ENCODE measurements around the gene SLC4A7.

SLC4A7 gene

DNA sequence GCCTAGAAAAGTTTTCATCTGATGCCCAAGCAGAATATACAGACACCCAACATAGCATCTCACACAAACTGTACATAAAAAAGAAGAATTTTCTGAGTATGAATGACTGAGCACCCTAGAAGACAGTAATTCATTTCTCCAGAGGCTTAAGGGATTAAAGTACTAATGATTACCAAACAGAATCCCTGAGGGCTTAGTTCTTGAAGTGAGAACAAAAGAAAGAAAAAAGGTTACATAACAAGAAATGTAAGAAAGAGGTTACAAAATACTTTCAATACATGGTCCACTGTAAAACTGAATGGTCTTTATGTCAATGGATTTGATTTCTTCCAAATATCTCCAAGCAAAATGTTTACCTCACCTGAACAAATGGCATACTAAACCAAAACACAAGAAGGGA is 105.9 kb downstream of the SLC4A7 start (continued):
- TF ChIP-seq, protein P1, sequence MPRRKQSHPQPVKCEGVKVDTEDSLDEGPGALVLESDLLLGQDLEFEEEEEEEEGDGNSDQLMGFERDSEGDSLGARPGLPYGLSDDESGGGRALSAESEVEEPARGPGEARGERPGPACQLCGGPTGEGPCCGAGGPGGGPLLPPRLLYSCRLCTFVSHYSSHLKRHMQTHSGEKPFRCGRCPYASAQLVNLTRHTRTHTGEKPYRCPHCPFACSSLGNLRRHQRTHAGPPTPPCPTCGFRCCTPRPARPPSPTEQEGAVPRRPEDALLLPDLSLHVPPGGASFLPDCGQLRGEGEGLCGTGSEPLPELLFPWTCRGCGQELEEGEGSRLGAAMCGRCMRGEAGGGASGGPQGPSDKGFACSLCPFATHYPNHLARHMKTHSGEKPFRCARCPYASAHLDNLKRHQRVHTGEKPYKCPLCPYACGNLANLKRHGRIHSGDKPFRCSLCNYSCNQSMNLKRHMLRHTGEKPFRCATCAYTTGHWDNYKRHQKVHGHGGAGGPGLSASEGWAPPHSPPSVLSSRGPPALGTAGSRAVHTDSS (tag by site-specific recombination; IDR thresholded peaks at IDR 0.05): no peak
- TF ChIP-seq, protein P2, sequence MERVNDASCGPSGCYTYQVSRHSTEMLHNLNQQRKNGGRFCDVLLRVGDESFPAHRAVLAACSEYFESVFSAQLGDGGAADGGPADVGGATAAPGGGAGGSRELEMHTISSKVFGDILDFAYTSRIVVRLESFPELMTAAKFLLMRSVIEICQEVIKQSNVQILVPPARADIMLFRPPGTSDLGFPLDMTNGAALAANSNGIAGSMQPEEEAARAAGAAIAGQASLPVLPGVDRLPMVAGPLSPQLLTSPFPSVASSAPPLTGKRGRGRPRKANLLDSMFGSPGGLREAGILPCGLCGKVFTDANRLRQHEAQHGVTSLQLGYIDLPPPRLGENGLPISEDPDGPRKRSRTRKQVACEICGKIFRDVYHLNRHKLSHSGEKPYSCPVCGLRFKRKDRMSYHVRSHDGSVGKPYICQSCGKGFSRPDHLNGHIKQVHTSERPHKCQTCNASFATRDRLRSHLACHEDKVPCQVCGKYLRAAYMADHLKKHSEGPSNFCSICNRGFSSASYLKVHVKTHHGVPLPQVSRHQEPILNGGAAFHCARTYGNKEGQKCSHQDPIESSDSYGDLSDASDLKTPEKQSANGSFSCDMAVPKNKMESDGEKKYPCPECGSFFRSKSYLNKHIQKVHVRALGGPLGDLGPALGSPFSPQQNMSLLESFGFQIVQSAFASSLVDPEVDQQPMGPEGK (tag by site-specific recombination; IDR thresholded peaks at IDR 0.05): no peak
- TF ChIP-seq, protein P3, sequence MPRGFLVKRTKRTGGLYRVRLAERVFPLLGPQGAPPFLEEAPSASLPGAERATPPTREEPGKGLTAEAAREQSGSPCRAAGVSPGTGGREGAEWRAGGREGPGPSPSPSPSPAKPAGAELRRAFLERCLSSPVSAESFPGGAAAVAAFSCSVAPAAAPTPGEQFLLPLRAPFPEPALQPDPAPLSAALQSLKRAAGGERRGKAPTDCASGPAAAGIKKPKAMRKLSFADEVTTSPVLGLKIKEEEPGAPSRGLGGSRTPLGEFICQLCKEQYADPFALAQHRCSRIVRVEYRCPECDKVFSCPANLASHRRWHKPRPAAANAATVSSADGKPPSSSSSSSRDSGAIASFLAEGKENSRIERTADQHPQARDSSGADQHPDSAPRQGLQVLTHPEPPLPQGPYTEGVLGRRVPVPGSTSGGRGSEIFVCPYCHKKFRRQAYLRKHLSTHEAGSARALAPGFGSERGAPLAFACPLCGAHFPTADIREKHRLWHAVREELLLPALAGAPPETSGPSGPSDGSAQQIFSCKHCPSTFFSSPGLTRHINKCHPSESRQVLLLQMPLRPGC (tag by site-specific recombination; IDR thresholded peaks at IDR 0.05): no peak
- no peak for TF ChIP-seq ZNF416 (tag by site-specific recombination; IDR thresholded peaks at IDR 0.05)
- TF ChIP-seq, protein P4, sequence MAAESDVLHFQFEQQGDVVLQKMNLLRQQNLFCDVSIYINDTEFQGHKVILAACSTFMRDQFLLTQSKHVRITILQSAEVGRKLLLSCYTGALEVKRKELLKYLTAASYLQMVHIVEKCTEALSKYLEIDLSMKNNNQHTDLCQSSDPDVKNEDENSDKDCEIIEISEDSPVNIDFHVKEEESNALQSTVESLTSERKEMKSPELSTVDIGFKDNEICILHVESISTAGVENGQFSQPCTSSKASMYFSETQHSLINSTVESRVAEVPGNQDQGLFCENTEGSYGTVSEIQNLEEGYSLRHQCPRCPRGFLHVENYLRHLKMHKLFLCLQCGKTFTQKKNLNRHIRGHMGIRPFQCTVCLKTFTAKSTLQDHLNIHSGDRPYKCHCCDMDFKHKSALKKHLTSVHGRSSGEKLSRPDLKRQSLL (tag by site-specific recombination; IDR thresholded peaks at IDR 0.05): no peak
- TF ChIP-seq, protein P5, sequence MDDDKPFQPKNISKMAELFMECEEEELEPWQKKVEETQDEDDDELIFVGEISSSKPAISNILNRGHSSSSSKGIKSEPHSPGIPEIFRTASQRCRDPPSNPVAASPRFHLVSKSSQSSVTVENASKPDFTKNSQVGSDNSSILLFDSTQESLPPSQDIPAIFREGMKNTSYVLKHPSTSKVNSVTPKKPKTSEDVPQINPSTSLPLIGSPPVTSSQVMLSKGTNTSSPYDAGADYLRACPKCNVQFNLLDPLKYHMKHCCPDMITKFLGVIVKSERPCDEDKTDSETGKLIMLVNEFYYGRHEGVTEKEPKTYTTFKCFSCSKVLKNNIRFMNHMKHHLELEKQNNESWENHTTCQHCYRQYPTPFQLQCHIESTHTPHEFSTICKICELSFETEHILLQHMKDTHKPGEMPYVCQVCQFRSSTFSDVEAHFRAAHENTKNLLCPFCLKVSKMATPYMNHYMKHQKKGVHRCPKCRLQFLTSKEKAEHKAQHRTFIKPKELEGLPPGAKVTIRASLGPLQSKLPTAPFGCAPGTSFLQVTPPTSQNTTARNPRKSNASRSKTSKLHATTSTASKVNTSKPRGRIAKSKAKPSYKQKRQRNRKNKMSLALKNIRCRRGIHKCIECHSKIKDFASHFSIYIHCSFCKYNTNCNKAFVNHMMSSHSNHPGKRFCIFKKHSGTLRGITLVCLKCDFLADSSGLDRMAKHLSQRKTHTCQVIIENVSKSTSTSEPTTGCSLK (tag by site-specific recombination; IDR thresholded peaks at IDR 0.05): no peak
- no peak for TF ChIP-seq ZNF549 (tag by site-specific recombination; IDR thresholded peaks at IDR 0.05)

DNA sequence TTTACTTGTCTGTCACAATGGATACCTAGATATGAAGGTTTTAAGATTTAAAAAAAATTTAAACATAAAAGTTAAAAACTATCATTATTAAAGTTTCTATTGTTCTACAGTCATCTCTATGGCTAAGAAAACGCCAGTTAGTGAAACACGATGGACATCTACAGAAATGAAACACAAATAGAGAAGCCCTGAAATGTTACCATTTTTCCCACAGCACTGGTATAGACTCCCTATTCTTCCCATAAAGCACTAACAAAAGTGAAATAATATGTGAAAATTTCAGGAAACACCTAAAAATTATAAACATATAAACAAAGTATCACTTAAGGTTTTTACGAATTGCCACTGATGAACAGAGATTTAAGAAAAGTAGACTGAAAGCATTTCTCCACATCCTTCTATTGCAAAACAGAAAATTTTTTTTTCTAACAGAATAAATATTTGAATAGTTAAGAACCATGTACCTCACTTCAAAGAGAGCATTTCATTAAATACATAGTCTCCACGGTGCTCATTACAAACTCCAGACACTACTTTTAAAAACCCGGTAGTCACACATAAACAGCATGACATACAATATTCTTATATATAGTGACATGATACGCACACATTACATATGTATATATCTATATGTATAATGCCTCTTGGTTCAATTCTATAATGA is 107.9 kb downstream of the SLC4A7 start:
- POLR2A ChIA-PET: no interaction called here
- Histone ChIP-seq H3K36me3 (ENCODE audit: control insufficient read depth in 2 of 2, insufficient read depth in 1 of 2, low read length in 2 of 2) (no peaks in the 10 kb centered on the region; a peak in 1 of 3 replicates), H3K4me3 (ENCODE audit: low read depth, low read length) (no peak overlapping the region), H3K9me3 (ENCODE audit: control insufficient read depth, insufficient read depth, low read depth, low read length) (no peaks in the 10 kb centered on the region), H3K4me1 (ENCODE audit: control insufficient read depth, insufficient read depth, low read length) (no peaks in the 10 kb centered on the region), H3K27ac (ENCODE audit: extremely low read depth, low read depth, low read length) (no peak overlapping the region)
- CTCF ChIA-PET: interaction anchor here (0.7 kb wide), 1 partner anchor 103 kb away, joined by 3 read pairs; no protein-coding TSS in a partner anchor
- TF ChIP-seq, protein P6, sequence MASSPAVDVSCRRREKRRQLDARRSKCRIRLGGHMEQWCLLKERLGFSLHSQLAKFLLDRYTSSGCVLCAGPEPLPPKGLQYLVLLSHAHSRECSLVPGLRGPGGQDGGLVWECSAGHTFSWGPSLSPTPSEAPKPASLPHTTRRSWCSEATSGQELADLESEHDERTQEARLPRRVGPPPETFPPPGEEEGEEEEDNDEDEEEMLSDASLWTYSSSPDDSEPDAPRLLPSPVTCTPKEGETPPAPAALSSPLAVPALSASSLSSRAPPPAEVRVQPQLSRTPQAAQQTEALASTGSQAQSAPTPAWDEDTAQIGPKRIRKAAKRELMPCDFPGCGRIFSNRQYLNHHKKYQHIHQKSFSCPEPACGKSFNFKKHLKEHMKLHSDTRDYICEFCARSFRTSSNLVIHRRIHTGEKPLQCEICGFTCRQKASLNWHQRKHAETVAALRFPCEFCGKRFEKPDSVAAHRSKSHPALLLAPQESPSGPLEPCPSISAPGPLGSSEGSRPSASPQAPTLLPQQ (tag by site-specific recombination; IDR thresholded peaks at IDR 0.05): no peak
- no peak for TF ChIP-seq ZNF701 (tag by site-specific recombination; IDR thresholded peaks at IDR 0.05)
- TF ChIP-seq IKZF3 (tag by site-specific recombination; IDR thresholded peaks at IDR 0.05): no peak
- no peak for TF ChIP-seq ZNF677 (tag by site-specific recombination; IDR thresholded peaks at IDR 0.05)
- TF ChIP-seq, protein P7, sequence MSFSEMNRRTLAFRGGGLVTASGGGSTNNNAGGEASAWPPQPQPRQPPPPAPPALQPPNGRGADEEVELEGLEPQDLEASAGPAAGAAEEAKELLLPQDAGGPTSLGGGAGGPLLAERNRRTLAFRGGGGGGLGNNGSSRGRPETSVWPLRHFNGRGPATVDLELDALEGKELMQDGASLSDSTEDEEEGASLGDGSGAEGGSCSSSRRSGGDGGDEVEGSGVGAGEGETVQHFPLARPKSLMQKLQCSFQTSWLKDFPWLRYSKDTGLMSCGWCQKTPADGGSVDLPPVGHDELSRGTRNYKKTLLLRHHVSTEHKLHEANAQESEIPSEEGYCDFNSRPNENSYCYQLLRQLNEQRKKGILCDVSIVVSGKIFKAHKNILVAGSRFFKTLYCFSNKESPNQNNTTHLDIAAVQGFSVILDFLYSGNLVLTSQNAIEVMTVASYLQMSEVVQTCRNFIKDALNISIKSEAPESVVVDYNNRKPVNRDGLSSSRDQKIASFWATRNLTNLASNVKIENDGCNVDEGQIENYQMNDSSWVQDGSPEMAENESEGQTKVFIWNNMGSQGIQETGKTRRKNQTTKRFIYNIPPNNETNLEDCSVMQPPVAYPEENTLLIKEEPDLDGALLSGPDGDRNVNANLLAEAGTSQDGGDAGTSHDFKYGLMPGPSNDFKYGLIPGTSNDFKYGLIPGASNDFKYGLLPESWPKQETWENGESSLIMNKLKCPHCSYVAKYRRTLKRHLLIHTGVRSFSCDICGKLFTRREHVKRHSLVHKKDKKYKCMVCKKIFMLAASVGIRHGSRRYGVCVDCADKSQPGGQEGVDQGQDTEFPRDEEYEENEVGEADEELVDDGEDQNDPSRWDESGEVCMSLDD (tag by site-specific recombination; IDR thresholded peaks at IDR 0.05): no peak
- TF ChIP-seq ZBTB8A (tag by site-specific recombination; IDR thresholded peaks at IDR 0.05): no peak
- no peak for TF ChIP-seq ZNF473 (tag by site-specific recombination; IDR thresholded peaks at IDR 0.05)
- TF ChIP-seq, protein P8, sequence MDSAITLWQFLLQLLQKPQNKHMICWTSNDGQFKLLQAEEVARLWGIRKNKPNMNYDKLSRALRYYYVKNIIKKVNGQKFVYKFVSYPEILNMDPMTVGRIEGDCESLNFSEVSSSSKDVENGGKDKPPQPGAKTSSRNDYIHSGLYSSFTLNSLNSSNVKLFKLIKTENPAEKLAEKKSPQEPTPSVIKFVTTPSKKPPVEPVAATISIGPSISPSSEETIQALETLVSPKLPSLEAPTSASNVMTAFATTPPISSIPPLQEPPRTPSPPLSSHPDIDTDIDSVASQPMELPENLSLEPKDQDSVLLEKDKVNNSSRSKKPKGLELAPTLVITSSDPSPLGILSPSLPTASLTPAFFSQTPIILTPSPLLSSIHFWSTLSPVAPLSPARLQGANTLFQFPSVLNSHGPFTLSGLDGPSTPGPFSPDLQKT (IDR thresholded peaks at IDR 0.05; ENCODE audit: borderline replicate concordance, low read depth, low read length): no peak
- no peak for TF ChIP-seq ZNF529 (tag by site-specific recombination; IDR thresholded peaks at IDR 0.05; ENCODE audit: insufficient replicate concordance)
- no peak for TF ChIP-seq ZNF610 (tag by site-specific recombination; IDR thresholded peaks at IDR 0.05; ENCODE audit: borderline replicate concordance)
- TF ChIP-seq ZNF623 (tag by site-specific recombination; IDR thresholded peaks at IDR 0.05): no peak
- no peak for TF ChIP-seq MZF1 (tag by site-specific recombination; IDR thresholded peaks at IDR 0.05; ENCODE audit: borderline replicate concordance)
- no peak for TF ChIP-seq ZNF202 (tag by site-specific recombination; IDR thresholded peaks at IDR 0.05; ENCODE audit: borderline replicate concordance)
